K562 (cell line): ENCODE results near the gene SLC5A3. TPM values are rescaled to one million over a fixed set of nuclear protein-coding genes. Genes with fewer than 3 reads are reported as not detected.

ENCODE experiments used
- ATAC-seq: fragments of 200-7000 bp; cut with Tn5 transposase; 3 replicates; pipeline ENCODE4 v1.9.1; 2020; ENCODE audit warnings: moderate library complexity
- BruUV-seq: library from RNA; stranded (reverse); fragments of 400-500 nt; replicated peaks from 2 replicates; lab custom pipeline; 2021; lab: Mats Ljungman, UMichigan
- CTCF ChIA-PET: fragments of 300-600 bp; formaldehyde crosslinking; extraction: SDS; loops from one replicate; lab custom pipeline; 2021; ENCODE audit warnings: low intra/inter-chr PET ratio; lab: Yijun Ruan, JAX
- POLR2A ChIA-PET: fragments of 300-600, 350-650 bp; sonication (Branson Sonifier 250); formaldehyde crosslinking; extraction: SDS; loops from one replicate; lab custom pipeline; 2021; ENCODE audit warnings: antibody characterized with exemption, inconsistent platforms; lab: Yijun Ruan, JAX
- DNase-seq, 4 experiments: peaks; one replicate each; pipeline versions ENCODE4 v3.0.0 to v3.0.0-alpha.2; 2011 to 2018; ENCODE audit warnings: low spot score in 3 of 4, mixed read lengths in 3 of 4; ENCODE audit errors: extremely low read depth in 1 of 4
- FAIRE-seq: peaks from 2 replicates; lab custom pipeline; 2011; peaks lifted over from hg19 to GRCh38; lab: Jason Lieb, UNC
- H2AFZ ChIP-seq: 2 replicates; pipeline ENCODE4 v1.6.0; 2011; ENCODE audit warnings: low read depth, low read length, control low read depth, inconsistent platforms
- H3K27ac ChIP-seq: fragments of 200-600 bp; 3 replicates; pipeline ENCODE4 v1.8.0; 2011; ENCODE audit warnings: low read depth, mild to moderate bottlenecking, control low read depth, inconsistent platforms, low read length, moderate library complexity, mixed read lengths; ENCODE audit errors: extremely low read depth
- H3K27me3 ChIP-seq, 2 experiments: fragments of 300-600 bp in 1 of 2; 2 replicates in 1 of 2; 3 replicates in 1 of 2; pipeline versions ENCODE4 v1.6.0 to v1.8.0; 2011; ENCODE audit warnings: inconsistent platforms in 2 of 2, low read length in 2 of 2, mild to moderate bottlenecking in 1 of 2, mixed read lengths in 1 of 2, moderate library complexity in 1 of 2; ENCODE audit not compliant: control insufficient read depth in 2 of 2, insufficient read depth in 2 of 2
- H3K36me3 ChIP-seq: fragments of 300-600 bp; 3 replicates; pipeline ENCODE4 v1.8.0; 2011; ENCODE audit warnings: mild to moderate bottlenecking, low read length, inconsistent platforms; ENCODE audit not compliant: control insufficient read depth, insufficient read depth
- H3K4me1 ChIP-seq, 2 experiments: fragments of 200-600 bp in 1 of 2; replicated peaks in 1 of 2; 2 replicates in 1 of 2; 3 replicates in 1 of 2; pipeline versions ENCODE4 v1.5.1 to v1.8.0; 2011; ENCODE audit warnings: inconsistent platforms in 2 of 2, low read length in 2 of 2, mild to moderate bottlenecking in 1 of 2, mixed read lengths in 1 of 2, moderate library complexity in 1 of 2; ENCODE audit not compliant: control insufficient read depth in 2 of 2, insufficient read depth in 2 of 2
- H3K4me2 ChIP-seq: 2 replicates; pipeline ENCODE4 v1.6.1; 2011; ENCODE audit warnings: low read length, control low read depth, inconsistent platforms, mixed read lengths; ENCODE audit not compliant: insufficient read depth
- H3K4me3 ChIP-seq: fragments of 200-600 bp; sonication (generic), shearing (Covaris generic); 2 replicates; pipeline ENCODE4 v1.5.1; 2016; ENCODE audit warnings: control low read depth, inconsistent platforms
- H3K79me2 ChIP-seq: fragments of 200-600 bp; 3 replicates; pipeline ENCODE4 v1.8.0; 2011; ENCODE audit warnings: low read length, inconsistent platforms; ENCODE audit not compliant: control insufficient read depth, insufficient read depth
- H3K9ac ChIP-seq, 2 experiments: 2 replicates each; pipeline versions ENCODE4 v1.6.0 to v1.6.1; 2011; ENCODE audit warnings: low read depth in 2 of 2, low read length in 2 of 2, control low read depth in 1 of 2, inconsistent platforms in 1 of 2, mild to moderate bottlenecking in 1 of 2, mixed read lengths in 1 of 2; ENCODE audit not compliant: insufficient read depth in 1 of 2
- H3K9me1 ChIP-seq: one replicate; pipeline ENCODE4 v1.6.0; 2011; ENCODE audit warnings: inconsistent platforms, mild to moderate bottlenecking, low read length, moderate library complexity; ENCODE audit not compliant: control insufficient read depth, insufficient read depth
- H3K9me3 ChIP-seq: replicated peaks from 2 replicates; pipeline ENCODE4 v1.5.1; 2011; ENCODE audit warnings: low read depth, low read length, inconsistent platforms; ENCODE audit not compliant: control insufficient read depth, insufficient read depth
- H4K20me1 ChIP-seq: replicated peaks from 2 replicates; pipeline ENCODE4 v1.6.1; 2011; ENCODE audit warnings: low read length, inconsistent platforms, mixed read lengths; ENCODE audit not compliant: control insufficient read depth, insufficient read depth
- BRF1 ChIP-seq: IDR thresholded peaks from 3 replicates; pipeline ENCODE4 v1.6.1; 2011; ENCODE audit warnings: borderline replicate concordance, mild to moderate bottlenecking; ENCODE audit not compliant: insufficient read length; ENCODE audit errors: extremely low read depth
- C11orf30 ChIP-seq: fragments of 450-650 bp; IDR thresholded peaks from 2 replicates; pipeline ENCODE4 v1.6.1; 2016; ENCODE audit warnings: low read depth, mild to moderate bottlenecking
- CBX8 ChIP-seq: fragments of 200-600 bp; sonication (generic); IDR thresholded peaks from 2 replicates; pipeline ENCODE4 v1.6.1; 2012; ENCODE audit warnings: borderline replicate concordance, mixed run types, low read depth, mild to moderate bottlenecking, moderate library complexity, mixed read lengths, low read length, control low read depth, inconsistent platforms; ENCODE audit not compliant: poor library complexity, severe bottlenecking; ENCODE audit errors: extremely low read depth
- FOXP4 ChIP-seq: sonication (generic); formaldehyde crosslinking; IDR thresholded peaks from 2 replicates; pipeline ENCODE4 v1.8.0; 2022; ENCODE audit warnings: mild to moderate bottlenecking, missing genetic modification reagents, borderline replicate concordance
- HNRNPH1 ChIP-seq: fragments of 200-400 bp; formaldehyde crosslinking; optimal IDR thresholded peaks from 2 replicates; pipeline ENCODE3; 2017; ENCODE audit warnings: low read depth, mild to moderate bottlenecking, low read length, moderate library complexity
- MYBL2 ChIP-seq, 2 experiments: fragments of 450-650 bp in 1 of 2; sonication (generic) in 1 of 2; formaldehyde crosslinking in 1 of 2; IDR thresholded peaks; 2 replicates each; pipeline versions ENCODE4 v1.6.1 to v1.8.1; 2017 to 2022; ENCODE audit warnings: borderline replicate concordance in 1 of 2, inconsistent platforms in 1 of 2, low read depth in 1 of 2, mild to moderate bottlenecking in 1 of 2, missing genetic modification reagents in 1 of 2, moderate library complexity in 1 of 2
- PREB ChIP-seq: sonication (generic); formaldehyde crosslinking; IDR thresholded peaks from 2 replicates; pipeline ENCODE4 v1.8.1; 2023; ENCODE audit warnings: mild to moderate bottlenecking, missing genetic modification reagents
- RBM14 ChIP-seq: fragments of 200-400 bp; formaldehyde crosslinking; IDR thresholded peaks from 2 replicates; pipeline ENCODE4 v1.6.1; 2018; ENCODE audit warnings: low read depth, mild to moderate bottlenecking, low read length, moderate library complexity, borderline replicate concordance; ENCODE audit not compliant: insufficient read depth
- RBM34 ChIP-seq: fragments of 200-400 bp; formaldehyde crosslinking; IDR thresholded peaks from 2 replicates; pipeline ENCODE4 v1.6.1; 2018; ENCODE audit warnings: low read length, borderline replicate concordance; ENCODE audit not compliant: insufficient read depth
- RCOR1 ChIP-seq, 2 experiments: IDR thresholded peaks; 2 replicates each; pipeline ENCODE4 v1.6.1; 2012; ENCODE audit warnings: low read depth in 2 of 2, low read length in 2 of 2, borderline replicate concordance in 1 of 2, improper control_type of control experiment in 1 of 2
- TCFL5 ChIP-seq: fragments of 250-450 bp; sonication (Bioruptor Pico); conservative IDR thresholded peaks from 2 replicates; pipeline ENCODE4 v1.6.1; 2021; ENCODE audit warnings: mild to moderate bottlenecking, moderate library complexity, matching md5 sums
- ZC3H4 ChIP-seq: sonication (generic); formaldehyde crosslinking; IDR thresholded peaks from 2 replicates; pipeline ENCODE4 v1.9.0; 2021; ENCODE audit warnings: missing genetic modification reagents, borderline replicate concordance
- ZNF134 ChIP-seq: fragments of 250-450 bp; sonication (Bioruptor Pico); conservative IDR thresholded peaks from 2 replicates; pipeline ENCODE4 v1.4.0; 2020
- ZNF316 ChIP-seq: fragments of 450-650 bp; IDR thresholded peaks from 2 replicates; pipeline ENCODE4 v1.6.1; 2016
- WGBS: fragments of 100-300 bp; shearing (Covaris generic); methylation state at CpG from one replicate; pipeline ENCODE4 v1.1.6; 2016; ENCODE audit warnings: low coverage, mixed read lengths; ENCODE audit not compliant: insufficient coverage; ENCODE audit errors: missing lambda C conversion rate; 5-methylcytosine and 5-hydroxymethylcytosine counted together
- in situ Hi-C: fragments of 300-500 bp; cut with MboI; formaldehyde crosslinking; loops from 4 replicates; pipeline ENCODE4 v1.15.0; 2018; ENCODE audit warnings: inconsistent platforms, mixed read lengths
- intact Hi-C: fragments of 100-400 bp; cut with micrococcal nuclease; formaldehyde crosslinking; loops from 2 replicates; pipeline ENCODE4 v1.14.2; 2022
- polyA plus RNA-seq, 8 experiments: library from polyadenylated mRNA; depleted of rRNA in 4 of 8; stranded (reverse) in 5 of 8; unstranded in 3 of 8; fragments of >200 nt; fragmentation: Nextera tagmentation in 2 of 8; fragmentation: Illumina TruSeq in 1 of 8; extraction: Ambion mirVana in 2 of 8; extraction: Trizol in 1 of 8; gene quantifications; 2 replicates each; pipeline versions ENCODE4 v1.2.1 to v1.2.3, GENCODE V29; 2011 to 2014; ENCODE audit warnings: inconsistent platforms in 1 of 8, missing spikeins in 1 of 8
- total RNA-seq, 7 experiments: library from RNA; depleted of rRNA in 6 of 7; stranded (reverse); fragments of >200 nt in 6 of 7; fragmentation: Illumina TruSeq in 2 of 7; extraction: Trizol in 2 of 7; gene quantifications; 2 replicates each; pipeline versions ENCODE4 v1.2.1 to v1.2.3, GENCODE V29; 2011 to 2021; ENCODE audit warnings: low replicate concordance in 1 of 7

Gene SLC5A3
- total and polyA plus RNA-seq, 9 of the 15 experiments (the other 6 are each of a cell fraction or from before 2014, with no cell fraction given) = 2.9 to 20.6 (median 9.0) TPM

DNA sequence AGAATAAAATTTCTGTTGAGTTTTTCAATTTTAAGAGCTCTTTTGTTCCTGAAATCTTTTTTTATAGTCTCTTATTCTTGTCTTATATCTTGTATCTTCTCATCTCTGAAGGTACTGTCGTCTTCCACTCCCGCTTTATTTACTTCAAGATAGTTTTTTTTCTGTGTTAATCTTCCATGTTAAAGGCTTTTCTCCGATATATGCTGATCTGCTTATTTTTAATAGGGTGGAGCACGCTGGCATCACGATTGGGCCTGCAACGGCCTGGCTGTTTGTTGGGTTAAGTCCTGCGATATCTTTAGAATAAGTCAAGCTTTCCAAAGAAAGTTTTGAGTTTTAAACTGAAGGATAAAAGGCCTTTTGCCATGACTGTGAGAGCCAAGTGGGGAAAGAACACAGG is 35.7 kb downstream of the SLC5A3 start:
- H3K9me1 ChIP-seq = no peaks in the 10 kb centered on the region
- no peak overlapping the region for H3K4me3 ChIP-seq
- H3K9ac ChIP-seq = no peak overlapping the region
- no peaks in the 10 kb centered on the region for H4K20me1 ChIP-seq
- no peak overlapping the region for H3K4me2 ChIP-seq
- H3K79me2 ChIP-seq = peaks cover 58% of the 10 kb centered on the region
- no peaks in the 10 kb centered on the region for H3K27me3 ChIP-seq
- POLR2A ChIA-PET = interaction anchor here (0.6 kb wide), 1 partner anchor 186 kb away, joined by 4 read pairs; no protein-coding TSS in a partner anchor
- intact Hi-C loops (no loop called here), in situ Hi-C loops (loop anchor here (10.0 kb wide), 1 partner anchor 184 kb away; no protein-coding TSS in a partner anchor)
- ATAC-seq (no peak), FAIRE-seq (no peak), DNase-seq (no peak)
- peak; percentile 64 for TF ChIP-seq ZNF316
- no peak for TF ChIP-seq RCOR1 (IDR thresholded peaks at IDR 0.05; ENCODE audit: borderline replicate concordance in 1 of 2, low read depth in 2 of 2, low read length in 2 of 2)
- TF ChIP-seq HNRNPH1 = no peak
- TF ChIP-seq PREB (CRISPR knock-in tag) = no peak
- no peak for TF ChIP-seq FOXP4
- no peak for TF ChIP-seq TCFL5 (CRISPR knock-in tag)
- no peak for TF ChIP-seq RBM34
- peak; percentile 53; the same call in 1 of the 2 replicates for TF ChIP-seq C11orf30
- TF ChIP-seq BRF1 = no peak
- TF ChIP-seq ZNF134 (CRISPR knock-in tag) = no peak
- TF ChIP-seq ZC3H4 (CRISPR knock-in tag) = no peak
- TF ChIP-seq MYBL2 (IDR thresholded peaks at IDR 0.05; ENCODE audit: low read depth) = no peak
- no peak for TF ChIP-seq MYBL2 (CRISPR knock-in tag; IDR thresholded peaks at IDR 0.05; ENCODE audit: borderline replicate concordance)
- TF ChIP-seq CBX8 = no peak
- TF ChIP-seq RBM14 = no peak
- H3K4me1 ChIP-seq = peaks cover 7 to 39% of the 10 kb centered on the region in 2 experiments
- WGBS = 84% methylated on average over 7 of the region's 7 CpGs
- no peak overlapping the region for H2AFZ ChIP-seq
- H3K9me3 ChIP-seq = no peaks in the 10 kb centered on the region
- no peaks in the 10 kb centered on the region; the same call in 2 of the 3 replicates for H3K36me3 ChIP-seq
- no TSS peak for BruUV-seq
- no peak overlapping the region for H3K27ac ChIP-seq
- CTCF ChIA-PET = interaction anchor here (0.6 kb wide), 1 partner anchor 133 kb away, joined by 3 read pairs; no protein-coding TSS in a partner anchor
